IMR-90 (cell line): Measurements from ENCODE around the gene CYP3A4.

Source experiments
- BHLHE40 ChIP-seq: fragments of 150-350 bp; IDR thresholded peaks from 2 replicates; pipeline ENCODE4 v1.6.1; 2016; ENCODE audit warnings: mild to moderate bottlenecking, low read depth, low read length
- CHD1 ChIP-seq: IDR thresholded peaks from 2 replicates; pipeline ENCODE4 v1.6.1; 2012; ENCODE audit warnings: low read depth, low read length, improper control_type of control experiment
- FOS ChIP-seq: fragments of 150-350 bp; IDR thresholded peaks from 2 replicates; pipeline ENCODE4 v1.6.1; 2016; ENCODE audit warnings: low read depth, low read length
- MXI1 ChIP-seq: IDR thresholded peaks from 2 replicates; pipeline ENCODE4 v1.6.1; 2012; ENCODE audit warnings: low read depth, mild to moderate bottlenecking, low read length, moderate library complexity, borderline replicate concordance
- POLR2A ChIP-seq: IDR thresholded peaks from 2 replicates; pipeline ENCODE4 v1.6.1; 2012; ENCODE audit warnings: mild to moderate bottlenecking, low read depth, low read length
- RAD21 ChIP-seq: IDR thresholded peaks from 2 replicates; pipeline ENCODE4 v1.6.1; 2012; ENCODE audit warnings: low read length, improper control_type of control experiment
- RFX5 ChIP-seq: IDR thresholded peaks from 2 replicates; pipeline ENCODE4 v1.8.0; 2012; ENCODE audit warnings: low read depth, mild to moderate bottlenecking, low read length, moderate library complexity
- SMC3 ChIP-seq: fragments of 150-350 bp; IDR thresholded peaks from 2 replicates; pipeline ENCODE4 v1.6.1; 2016; ENCODE audit warnings: low read depth, mild to moderate bottlenecking, antibody characterized with exemption, low read length, moderate library complexity
- TF ChIP-seq, protein P1 (sequence below): conservative IDR thresholded peaks from 2 replicates; pipeline ENCODE4 v1.5.1; 2012; ENCODE audit warnings: mild to moderate bottlenecking, low read depth, low read length, improper control_type of control experiment
- TF ChIP-seq, protein P2 (sequence below): fragments of 150-350 bp; IDR thresholded peaks from 2 replicates; pipeline ENCODE4 v1.6.1; 2017; ENCODE audit warnings: mild to moderate bottlenecking, antibody characterized with exemption, low read length, low read depth
- TF ChIP-seq, protein P3 (sequence below): fragments of 150-350 bp; IDR thresholded peaks from 2 replicates; pipeline ENCODE4 v1.6.1; 2016; ENCODE audit warnings: low read depth, mild to moderate bottlenecking, low read length, moderate library complexity, borderline replicate concordance

DNA sequence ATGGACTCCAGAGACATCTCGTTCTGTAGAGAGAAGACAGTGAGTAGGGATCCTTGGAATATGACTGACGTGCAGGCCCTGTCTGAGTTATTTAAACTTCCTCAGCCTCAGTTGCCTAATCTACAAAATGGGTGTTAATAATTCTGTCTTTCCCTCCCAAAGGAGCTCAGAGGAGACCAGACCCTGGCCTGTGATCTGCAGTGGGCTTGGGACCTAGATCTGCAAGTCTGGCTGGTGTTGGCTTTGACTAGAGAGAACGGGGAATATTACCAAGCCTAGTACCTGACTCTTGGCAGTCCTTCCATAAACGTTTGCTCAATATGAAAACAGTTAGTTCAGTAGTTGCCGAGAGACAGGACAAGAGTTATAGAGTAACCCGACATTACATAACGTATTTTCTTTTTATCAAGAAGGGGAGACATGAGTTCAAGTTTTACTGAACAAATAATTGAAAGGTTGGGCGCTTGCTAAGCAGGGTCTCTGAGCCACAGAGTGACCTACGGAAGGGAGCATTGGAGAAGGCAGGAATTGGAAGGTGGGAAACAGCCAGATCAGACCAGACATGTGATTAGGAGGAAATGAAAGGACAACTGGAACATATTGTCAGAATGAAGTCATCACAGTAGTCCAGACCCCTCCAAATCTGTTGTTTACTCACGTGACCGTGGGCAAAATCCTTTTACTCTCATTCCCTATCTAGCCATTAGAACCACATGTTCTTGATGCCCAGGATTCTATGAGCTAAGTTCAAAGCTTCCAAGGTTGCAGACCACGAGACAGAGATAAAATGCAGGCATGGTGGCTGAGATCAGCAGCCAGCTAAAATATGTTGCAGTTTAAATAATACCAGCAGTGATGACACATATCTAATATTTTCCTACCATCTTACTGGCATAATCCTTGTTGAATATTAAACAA, 10.9 kb upstream of the CYP3A4 start:
- TF ChIP-seq, protein P1, sequence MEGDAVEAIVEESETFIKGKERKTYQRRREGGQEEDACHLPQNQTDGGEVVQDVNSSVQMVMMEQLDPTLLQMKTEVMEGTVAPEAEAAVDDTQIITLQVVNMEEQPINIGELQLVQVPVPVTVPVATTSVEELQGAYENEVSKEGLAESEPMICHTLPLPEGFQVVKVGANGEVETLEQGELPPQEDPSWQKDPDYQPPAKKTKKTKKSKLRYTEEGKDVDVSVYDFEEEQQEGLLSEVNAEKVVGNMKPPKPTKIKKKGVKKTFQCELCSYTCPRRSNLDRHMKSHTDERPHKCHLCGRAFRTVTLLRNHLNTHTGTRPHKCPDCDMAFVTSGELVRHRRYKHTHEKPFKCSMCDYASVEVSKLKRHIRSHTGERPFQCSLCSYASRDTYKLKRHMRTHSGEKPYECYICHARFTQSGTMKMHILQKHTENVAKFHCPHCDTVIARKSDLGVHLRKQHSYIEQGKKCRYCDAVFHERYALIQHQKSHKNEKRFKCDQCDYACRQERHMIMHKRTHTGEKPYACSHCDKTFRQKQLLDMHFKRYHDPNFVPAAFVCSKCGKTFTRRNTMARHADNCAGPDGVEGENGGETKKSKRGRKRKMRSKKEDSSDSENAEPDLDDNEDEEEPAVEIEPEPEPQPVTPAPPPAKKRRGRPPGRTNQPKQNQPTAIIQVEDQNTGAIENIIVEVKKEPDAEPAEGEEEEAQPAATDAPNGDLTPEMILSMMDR = no peak
- TF ChIP-seq BHLHE40 (no peak), MXI1 (no peak), RFX5 (no peak), FOS (no peak), POLR2A (no peak), RAD21 (no peak), CHD1 (no peak), SMC3 (no peak)
- TF ChIP-seq, protein P2, sequence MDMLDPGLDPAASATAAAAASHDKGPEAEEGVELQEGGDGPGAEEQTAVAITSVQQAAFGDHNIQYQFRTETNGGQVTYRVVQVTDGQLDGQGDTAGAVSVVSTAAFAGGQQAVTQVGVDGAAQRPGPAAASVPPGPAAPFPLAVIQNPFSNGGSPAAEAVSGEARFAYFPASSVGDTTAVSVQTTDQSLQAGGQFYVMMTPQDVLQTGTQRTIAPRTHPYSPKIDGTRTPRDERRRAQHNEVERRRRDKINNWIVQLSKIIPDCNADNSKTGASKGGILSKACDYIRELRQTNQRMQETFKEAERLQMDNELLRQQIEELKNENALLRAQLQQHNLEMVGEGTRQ = no peak
- TF ChIP-seq, protein P3, sequence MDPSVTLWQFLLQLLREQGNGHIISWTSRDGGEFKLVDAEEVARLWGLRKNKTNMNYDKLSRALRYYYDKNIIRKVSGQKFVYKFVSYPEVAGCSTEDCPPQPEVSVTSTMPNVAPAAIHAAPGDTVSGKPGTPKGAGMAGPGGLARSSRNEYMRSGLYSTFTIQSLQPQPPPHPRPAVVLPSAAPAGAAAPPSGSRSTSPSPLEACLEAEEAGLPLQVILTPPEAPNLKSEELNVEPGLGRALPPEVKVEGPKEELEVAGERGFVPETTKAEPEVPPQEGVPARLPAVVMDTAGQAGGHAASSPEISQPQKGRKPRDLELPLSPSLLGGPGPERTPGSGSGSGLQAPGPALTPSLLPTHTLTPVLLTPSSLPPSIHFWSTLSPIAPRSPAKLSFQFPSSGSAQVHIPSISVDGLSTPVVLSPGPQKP = no peak
